ENCODE measurements around the gene H1-8.
"Not testable (repeated sequence)": the region's sequence is repeated elsewhere in the genome, so short reads cannot be mapped to it uniquely, and the experiment has no call there.

Gene H1-8

GRCh38 chr3:129543156-129543790 is at the start of gene H1-8:
TSS of gene H1-8 (plus strand) at chr3:129543175. CDS start at chr3:129543219, 44 bp downstream.
- no peak for DNase-seq (ENCODE audit: low read depth)

DNA sequence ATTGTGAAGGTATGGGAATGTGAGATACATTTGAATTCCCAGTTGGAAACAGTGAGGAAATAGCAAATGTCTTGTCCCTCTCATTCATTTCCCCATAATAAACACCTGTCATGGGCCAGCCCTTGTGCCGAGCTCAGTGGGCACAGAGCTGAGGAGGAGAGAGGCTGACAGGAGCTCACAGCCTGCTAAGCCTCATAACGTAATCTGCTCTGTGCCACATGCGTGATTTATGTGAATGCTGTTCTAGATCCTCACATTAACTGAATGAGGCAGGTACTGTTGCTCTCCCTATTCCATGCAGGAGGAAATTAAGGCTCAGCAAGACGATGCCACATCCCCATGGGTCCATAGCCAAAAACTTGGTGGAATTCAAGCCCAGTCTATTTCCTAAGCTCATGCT is 49.8 kb upstream of the H1-8 start:
- no peak for DNase-seq (ENCODE audit: low read depth)

DNA sequence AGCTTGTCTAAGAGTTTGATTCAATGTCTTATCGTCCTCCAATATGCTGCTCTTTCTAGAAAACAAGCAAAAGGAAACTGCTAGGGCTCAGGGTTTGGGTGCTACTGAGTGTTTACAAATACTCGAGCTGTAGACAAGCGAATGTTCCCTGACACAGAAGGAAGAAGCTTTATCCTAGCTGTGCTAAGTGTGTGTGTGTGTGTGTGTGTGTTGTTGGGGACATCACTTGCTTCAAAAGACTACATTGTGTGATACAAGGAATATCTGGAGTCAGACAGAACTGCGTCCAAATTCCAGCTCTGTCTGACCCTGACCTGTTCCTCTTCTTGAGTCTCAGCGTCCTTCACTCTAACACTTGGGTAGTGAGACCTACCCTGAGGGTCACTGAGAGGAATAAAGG is 48.5 kb upstream of the H1-8 start:
- not testable (repeated sequence) for DNase-seq (ENCODE audit: low read depth)

GRCh38 chr3:129495006-129495639 is 47.9 kb upstream of the H1-8 start:
- not testable (repeated sequence) for DNase-seq (ENCODE audit: low read depth)

- DNase-seq (ENCODE audit: low read depth) = not testable (repeated sequence)
Measured at GRCh38 chr3:129497876-129498275, 45.1 kb upstream of the H1-8 start.

GRCh38 chr3:129498603-129499488 is 44.1 kb upstream of the H1-8 start:
- not testable (repeated sequence) for DNase-seq (ENCODE audit: low read depth)

- not testable (repeated sequence) for DNase-seq (ENCODE audit: low read depth)
Measured at GRCh38 chr3:129499604-129500333, 43.2 kb upstream of the H1-8 start.

- DNase-seq (ENCODE audit: low read depth) = no peak
Measured at GRCh38 chr3:129500334-129500658, 42.7 kb upstream of the H1-8 start.

- no peak for DNase-seq (ENCODE audit: low read depth)
Measured at GRCh38 chr3:129501630-129502029, 41.3 kb upstream of the H1-8 start.

DNA sequence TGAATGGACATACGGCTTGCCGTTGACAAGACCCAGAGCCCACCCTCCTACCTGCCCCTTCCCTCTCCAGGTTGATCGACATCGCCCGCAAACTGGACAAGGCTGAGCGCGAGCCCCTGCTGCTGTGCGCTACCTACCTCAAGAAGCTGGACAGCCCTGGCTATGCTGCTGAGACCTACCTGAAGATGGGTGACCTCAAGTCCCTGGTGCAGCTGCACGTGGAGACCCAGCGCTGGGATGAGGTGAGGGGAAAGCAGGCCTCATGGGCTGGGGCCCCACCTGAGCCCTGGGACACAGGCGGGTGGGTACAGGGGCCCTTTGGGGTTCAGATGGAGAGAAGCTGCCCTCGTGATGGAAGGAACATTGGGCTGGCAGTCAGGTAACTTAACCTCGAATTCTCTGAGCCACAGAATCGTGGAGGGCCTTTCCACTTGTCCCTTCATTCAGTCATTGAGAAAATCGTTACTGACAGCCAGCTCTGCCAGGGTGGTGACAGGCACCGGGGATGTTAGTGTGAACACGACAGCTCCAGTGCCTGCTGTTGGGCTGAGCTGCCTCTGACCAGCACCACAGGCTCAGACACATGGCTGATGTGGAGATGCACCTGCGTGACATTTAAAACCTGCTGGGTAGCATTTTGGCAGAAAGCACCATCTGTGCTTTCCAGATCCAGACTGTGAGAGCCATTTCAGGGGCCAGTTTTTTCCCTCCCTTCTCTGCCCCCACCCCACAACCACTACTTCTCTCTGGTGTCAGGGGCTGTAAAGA is 40.1 kb upstream of the H1-8 start:
- no peak for DNase-seq (ENCODE audit: low read depth)

GRCh38 chr3:129503471-129504291 is 39.3 kb upstream of the H1-8 start:
- DNase-seq (ENCODE audit: low read depth) = no peak

- no peak for DNase-seq (ENCODE audit: low read depth)
Measured at GRCh38 chr3:129504471-129505100, 38.4 kb upstream of the H1-8 start.

- DNase-seq (ENCODE audit: low read depth) = no peak
Measured at GRCh38 chr3:129505341-129505740, 37.6 kb upstream of the H1-8 start.

GRCh38 chr3:129506231-129506742 is 36.7 kb upstream of the H1-8 start:
- no peak for DNase-seq (ENCODE audit: low read depth)

DNA sequence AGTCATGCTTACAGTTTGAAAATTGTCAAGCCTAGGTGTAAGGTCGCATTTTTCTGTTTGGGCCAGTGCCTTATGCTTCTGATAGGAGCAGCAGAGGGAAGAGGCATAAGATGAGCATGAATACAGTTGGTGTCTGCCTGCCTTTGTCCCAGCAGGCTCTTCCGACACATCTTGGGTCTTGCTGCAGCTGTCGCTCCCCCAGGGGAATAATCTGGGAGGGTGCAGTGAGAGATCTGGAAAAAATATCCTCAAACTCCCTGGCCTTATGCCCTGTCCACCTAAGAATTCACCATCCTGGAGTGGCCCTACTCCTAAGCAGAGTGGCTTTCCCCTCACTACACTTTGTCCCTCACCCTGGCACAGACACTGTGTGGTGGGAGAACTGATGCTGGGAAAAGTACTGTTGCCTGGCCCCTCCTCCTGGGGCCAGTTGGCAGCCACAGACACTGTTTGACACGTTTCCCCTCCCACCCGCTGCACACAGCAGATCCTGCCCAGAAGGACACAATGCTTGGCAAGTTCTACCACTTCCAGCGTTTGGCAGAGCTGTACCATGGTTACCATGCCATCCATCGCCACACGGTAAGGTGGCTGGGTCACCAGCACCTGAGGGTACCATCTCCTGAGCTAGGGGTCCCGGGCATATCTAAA is 35.7 kb upstream of the H1-8 start:
- DNase-seq (ENCODE audit: low read depth) = no peak

- DNase-seq (ENCODE audit: low read depth) = no peak
Measured at GRCh38 chr3:129512595-129512994, 30.4 kb upstream of the H1-8 start.

DNA sequence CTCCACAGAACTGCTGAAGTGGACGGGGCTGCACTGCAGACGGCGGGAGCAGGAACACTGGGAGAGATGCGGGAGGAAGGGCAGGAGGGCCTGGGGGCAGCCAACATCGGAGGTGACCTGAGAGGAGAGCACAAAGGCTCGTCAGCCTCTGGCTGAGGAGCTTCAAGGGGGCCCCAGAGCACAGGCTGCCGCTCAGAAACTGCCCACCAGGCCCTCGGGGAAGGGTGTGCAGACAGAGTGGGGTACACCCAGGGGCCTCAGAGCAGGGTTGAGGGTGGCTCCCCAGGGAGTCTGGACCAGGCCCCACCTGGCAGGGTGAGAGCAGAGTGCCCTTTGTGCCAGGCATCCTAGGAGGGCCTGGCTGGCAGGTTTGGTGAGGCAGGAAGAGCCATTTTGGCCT is 29.3 kb upstream of the H1-8 start:
- DNase-seq (ENCODE audit: low read depth) = no peak

DNA sequence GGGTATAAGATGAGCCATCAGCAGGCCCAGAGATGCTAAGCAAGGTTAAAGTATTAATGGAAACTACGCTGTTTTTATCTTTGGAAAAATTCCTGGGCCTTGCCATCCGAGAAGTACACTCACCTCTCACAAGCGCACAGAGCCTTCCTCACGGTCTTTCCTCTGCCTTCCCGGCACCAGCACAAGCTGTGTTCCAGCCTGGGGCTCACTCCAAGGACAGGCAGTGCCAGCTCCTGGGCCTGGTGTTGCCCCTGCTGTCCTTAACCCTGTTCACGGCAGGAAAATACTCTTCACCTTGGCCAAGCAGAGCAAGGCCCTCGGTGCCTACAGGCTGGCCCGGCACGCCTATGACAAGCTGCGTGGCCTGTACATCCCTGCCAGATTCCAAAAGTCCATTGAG is 28.9 kb upstream of the H1-8 start:
- no peak for DNase-seq (ENCODE audit: low read depth)

GRCh38 chr3:129514563-129514962 is 28.4 kb upstream of the H1-8 start:
- no peak for DNase-seq (ENCODE audit: low read depth)

All from activated T-cell treated with anti-CD3 and anti-CD28 coated beads for 48 hours (primary cell).